Activated CD4-positive, alpha-beta T cell treated with anti-CD3 and anti-CD28 coated beads, Interleukin-2, amount 50 U/mL, for 4 hours (primary cell): Measurements from ENCODE around the gene ATP8A2.
"Not testable (repeated sequence)": the region's sequence is repeated elsewhere in the genome, so short reads cannot be mapped to it uniquely, and the experiment has no call there.

Source experiments
- DNase-seq, 2 experiments: peaks; one replicate each; pipeline ENCODE4 v3.0.0-alpha.2; 2020

ATP8A2 gene

DNA sequence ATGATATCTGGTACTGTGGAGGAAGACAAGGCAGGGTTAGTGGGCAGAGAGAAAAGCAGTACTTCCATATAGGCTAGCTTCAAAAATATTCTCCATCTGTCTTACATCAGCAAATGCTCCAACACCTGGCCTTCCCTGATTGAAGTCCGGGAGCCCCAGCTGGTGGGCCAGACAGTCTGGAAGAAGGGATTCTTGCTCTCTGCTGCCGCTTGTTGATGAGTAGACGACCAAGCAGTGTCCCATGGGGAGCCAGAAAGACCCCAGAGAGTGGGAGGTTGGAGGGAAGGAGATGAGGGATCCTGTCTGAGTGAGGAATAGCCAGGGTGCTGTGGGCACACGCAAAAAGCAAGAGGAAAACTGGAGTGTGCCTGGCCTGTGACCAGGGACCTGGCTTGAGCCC, 95.1 kb downstream of the ATP8A2 start:
- no peak for DNase-seq

- no peak for DNase-seq
These were observed 96.8 kb downstream of the ATP8A2 start for GRCh38 chr13:25468325-25469168.

GRCh38 chr13:25469169-25469525, 97.4 kb downstream of the ATP8A2 start:
- no peak for DNase-seq

GRCh38 chr13:25473864-25474263, 102.1 kb downstream of the ATP8A2 start:
- DNase-seq: no peak

DNA sequence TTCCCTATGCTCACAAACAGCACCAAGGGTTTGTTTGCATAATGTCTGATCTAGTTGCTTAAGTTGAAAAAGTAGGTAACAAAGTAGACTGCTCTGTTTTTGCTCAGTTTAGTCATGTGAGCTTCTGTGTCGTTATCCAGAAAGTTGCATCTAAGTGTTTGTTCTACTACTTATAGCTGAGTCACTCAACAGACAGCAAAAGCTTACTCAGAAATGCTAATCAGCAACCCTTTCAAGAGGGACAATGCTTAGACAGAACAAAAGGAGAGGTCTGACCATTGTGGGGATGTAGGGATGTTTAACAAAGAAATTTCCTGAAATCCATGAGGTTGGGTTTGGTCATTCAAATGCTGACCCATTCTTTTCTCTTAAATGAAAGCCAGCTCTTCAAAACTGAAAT, 106.4 kb downstream of the ATP8A2 start:
- DNase-seq: no peak

- DNase-seq: no peak
These were observed 117.5 kb downstream of the ATP8A2 start for GRCh38 chr13:25489238-25489637.

DNA sequence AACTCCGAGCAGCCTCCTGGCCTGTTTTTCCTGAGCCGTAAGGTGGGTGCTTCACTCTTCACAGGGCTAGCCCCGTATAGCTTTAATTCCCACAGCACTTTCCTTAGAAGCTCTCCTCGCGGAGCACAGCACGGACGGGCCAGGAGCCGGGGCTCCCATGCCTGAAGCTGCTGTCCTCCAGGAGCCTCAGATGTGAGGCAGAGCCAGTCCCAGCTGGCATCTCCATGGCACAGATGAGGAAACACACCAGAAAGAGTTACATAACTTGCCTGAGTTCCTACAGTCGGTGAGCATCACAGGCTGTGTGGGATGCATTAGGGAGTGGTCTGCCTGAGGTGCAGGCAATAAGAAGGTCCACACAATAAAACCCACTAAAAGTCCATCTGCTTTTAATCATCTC, 118.5 kb downstream of the ATP8A2 start:
- DNase-seq: no peak

GRCh38 chr13:25493931-25494640, 122.3 kb downstream of the ATP8A2 start:
- no peak for DNase-seq

GRCh38 chr13:25494698-25495411, 123.1 kb downstream of the ATP8A2 start:
- no peak for DNase-seq

- DNase-seq: no peak
These were observed 129.5 kb downstream of the ATP8A2 start for GRCh38 chr13:25501231-25501630.

DNA sequence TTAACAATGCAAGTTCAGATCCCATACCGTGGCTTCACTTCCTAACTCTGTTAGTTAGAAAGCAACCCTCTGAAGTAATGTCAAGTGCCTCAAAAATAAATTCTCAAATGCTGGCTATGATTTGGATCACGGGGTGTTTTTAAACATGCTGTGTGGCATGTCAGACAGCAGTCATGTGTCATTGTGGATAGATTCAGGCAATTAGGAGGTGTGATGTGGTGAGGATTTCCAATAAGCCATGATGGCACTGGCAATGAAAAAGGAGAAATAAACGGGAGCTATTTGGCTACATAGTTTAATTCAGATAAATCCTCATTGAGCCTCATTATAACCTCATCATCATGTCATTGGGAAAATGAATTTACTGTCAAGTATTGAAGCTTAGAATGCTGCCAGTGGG, 130.3 kb downstream of the ATP8A2 start:
- DNase-seq: no peak

DNA sequence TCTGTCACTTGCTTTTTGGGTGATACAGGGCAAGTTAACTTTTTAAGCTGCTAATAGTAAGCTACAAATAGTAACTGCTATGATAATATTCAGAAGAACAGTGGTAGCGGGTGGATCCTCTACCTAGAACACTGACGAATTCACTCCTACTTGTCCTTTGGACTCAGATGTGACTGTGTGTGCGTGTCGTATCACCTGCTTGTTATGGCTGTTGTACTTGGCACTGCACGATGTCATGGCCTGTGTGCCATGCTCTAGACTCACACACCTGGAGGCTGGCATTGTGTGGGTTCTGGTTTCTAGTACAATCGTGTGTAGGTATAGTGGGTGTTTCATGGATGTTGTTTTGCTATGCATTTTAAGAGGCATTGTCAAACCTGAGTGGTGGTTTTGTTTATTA, 130.8 kb downstream of the ATP8A2 start:
- DNase-seq: no peak

DNA sequence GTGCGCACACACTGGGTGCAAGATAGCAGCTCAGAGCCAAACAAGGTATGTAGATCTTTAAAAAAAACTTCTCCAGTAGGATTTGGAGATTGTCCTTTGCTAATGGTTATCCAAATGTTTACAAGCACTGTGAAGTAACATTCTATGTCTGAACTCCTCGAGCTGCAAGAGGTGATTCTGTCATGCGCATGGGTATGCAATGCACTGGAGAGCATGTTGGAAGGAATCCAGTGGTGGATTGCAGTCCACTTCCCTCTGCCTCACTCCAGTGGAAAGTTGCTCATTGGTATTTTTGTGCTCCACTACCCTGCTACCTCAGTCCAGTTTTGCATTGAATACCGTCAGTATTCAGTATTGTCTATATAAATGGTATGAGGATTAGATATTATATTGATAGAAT, 132.1 kb downstream of the ATP8A2 start:
- DNase-seq: no peak

DNA sequence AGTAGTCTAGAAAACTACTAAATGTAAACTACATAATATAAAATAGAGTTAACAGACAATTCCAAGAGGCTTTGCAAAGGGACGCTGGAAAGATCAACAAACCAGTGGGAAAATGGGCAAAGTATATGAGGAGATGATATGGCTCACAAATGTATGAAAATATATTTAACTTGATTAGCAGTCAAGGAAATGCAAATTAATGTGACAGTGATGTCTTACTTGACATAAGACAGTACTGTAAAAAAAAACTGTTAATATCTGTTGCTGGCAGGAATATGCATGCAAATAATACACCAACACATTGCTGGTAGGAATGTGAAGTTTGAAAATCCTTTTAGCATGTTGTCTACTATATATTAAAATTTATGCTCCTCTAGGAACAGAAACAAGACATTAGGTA, 136.1 kb downstream of the ATP8A2 start:
- DNase-seq: no peak

- not testable (repeated sequence) for DNase-seq
These were observed 141.3 kb downstream of the ATP8A2 start for GRCh38 chr13:25513060-25513459.

DNA sequence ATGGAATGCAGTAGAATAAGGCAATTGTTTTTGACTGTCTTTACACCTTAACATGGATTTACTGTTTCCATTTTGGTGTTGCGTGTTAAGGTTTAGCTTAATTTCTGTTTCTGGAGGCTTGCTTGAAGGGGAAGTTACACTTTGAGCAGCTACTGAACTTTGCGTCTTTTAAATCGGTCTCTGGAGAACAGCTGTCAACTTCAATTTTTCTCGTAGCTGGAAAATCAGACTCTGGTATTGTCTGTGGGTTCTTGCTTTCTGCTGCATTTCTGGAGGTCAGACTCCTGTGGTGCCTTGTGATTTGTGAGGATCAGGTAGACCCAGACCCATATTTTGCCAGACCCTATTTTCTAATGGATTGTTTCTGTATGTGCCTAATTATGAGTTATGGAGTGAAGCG, 146.7 kb downstream of the ATP8A2 start:
- DNase-seq: no peak

DNA sequence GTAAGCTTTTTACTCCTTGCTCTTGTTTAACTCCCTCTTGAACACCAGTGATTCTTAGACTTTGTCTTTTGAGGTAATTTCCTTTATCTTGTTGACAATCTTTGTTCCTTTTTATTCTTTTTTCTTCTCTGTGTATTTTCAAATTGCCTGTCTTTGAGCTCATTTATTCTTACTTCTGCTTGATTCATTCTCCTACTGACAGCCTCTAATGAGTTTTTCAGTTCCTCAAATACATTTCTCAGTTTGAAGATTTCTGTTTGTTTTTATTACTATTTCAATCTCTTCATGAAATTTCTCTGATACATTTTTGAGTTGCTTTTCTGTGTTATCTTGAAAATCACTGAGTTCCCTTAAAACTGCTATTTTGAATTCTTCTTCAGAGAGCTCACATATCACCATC, 154.1 kb downstream of the ATP8A2 start:
- DNase-seq: no peak

DNA sequence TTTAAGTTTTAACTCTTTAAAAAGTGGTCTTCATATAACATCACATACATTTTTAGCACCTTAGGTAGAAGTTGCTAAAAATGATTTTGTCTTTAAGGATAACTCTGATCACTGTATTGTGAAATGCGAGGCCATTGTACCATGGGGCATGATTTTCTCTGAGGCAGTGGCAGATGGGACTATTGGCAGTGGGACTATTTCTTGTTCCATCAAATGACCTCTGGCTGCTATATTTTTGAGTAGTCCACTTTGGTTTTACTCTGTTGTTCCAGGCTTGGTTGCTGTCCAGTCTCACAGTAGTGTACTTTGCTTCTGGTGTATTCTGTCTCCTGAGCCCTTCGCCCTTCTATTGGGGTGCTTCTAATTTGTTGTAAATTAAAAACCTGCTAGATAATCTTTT, 156.5 kb downstream of the ATP8A2 start:
- no peak for DNase-seq

GRCh38 chr13:25529425-25529824, 157.7 kb downstream of the ATP8A2 start:
- DNase-seq: no peak

DNA sequence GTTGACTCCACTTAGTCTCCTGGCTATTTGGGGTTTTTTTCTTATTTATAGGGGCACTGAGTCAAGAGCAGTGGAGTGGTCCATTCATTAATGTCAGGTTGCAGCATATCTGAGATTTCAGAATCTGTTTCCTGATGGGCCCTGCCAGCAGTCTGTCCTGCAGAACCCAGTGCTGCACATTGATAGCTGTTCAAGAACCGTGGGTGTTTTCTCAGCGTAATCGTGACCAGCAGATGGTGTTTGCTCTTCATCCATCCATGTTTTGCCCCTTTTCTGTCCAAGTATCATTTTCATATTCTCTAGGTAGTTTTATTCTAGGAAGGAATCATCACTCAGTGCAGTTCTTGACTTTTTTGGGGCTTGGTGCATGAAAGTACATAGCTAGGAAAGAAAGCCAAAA, 166.5 kb downstream of the ATP8A2 start:
- DNase-seq: no peak

- DNase-seq: no peak
These were observed 169.8 kb downstream of the ATP8A2 start for GRCh38 chr13:25541434-25542123.

DNA sequence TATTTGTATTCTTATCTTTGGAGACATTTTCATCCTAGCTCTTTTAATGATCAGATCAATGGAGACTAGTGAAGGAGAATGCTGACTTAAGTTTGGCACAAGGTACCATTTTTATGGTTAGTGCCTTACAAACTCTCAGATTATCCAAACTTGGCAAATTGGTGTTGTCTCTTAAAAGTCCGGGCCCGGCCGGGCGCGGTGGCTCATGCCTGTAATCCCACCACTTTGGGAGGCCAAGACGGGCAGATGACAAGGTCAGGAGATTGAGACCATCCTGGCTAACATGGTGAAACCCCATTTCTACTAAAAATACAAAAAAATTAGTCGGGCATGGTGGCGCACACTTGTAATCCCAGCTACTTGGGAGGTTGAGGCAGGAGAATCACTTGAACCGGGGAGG, 177.2 kb downstream of the ATP8A2 start:
- DNase-seq: not testable (repeated sequence)

GRCh38 chr13:25561812-25562211, 190.0 kb downstream of the ATP8A2 start:
- DNase-seq: no peak
